ENCODE measurements around the gene ADAMTS17. TPM values are rescaled to one million over a fixed set of nuclear protein-coding genes. Genes with fewer than 3 reads are reported as not detected.
A peak's percentile ranks its signal among the peaks of the same experiment; 100 is the strongest.

The ADAMTS17 gene
- total RNA-seq, 1 experiment from 2014 or later = 7.7 TPM

DNA sequence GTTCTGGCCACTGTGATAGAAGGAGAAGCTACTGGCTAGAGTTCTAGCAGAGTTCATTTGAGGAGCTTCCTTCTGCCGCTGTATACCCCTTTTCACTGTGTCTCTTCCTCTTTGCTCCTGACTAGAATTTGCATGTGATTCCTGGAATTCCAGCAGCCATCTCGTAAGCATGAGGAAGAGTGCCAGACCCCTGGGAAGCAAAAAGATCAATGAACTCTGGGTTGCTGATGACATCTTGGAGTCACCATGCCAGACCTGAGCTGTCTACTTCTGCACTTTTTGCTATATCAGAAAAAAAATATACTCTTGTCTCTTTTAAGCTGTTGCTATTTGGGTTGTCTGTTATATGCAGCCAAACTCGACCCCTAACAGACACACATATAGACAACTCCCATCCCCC is 3.7 kb upstream of the ADAMTS17 start:
- Mint-ChIP-seq H3K27me3 (ENCODE audit: insufficient read depth, unreplicated experiment) (no peaks in the 10 kb centered on the region), H3K4me3 (ENCODE audit: unreplicated experiment) (no peak overlapping the region), H3K9me3 (ENCODE audit: unreplicated experiment) (no peaks in the 10 kb centered on the region), H3K27ac (ENCODE audit: low read depth, unreplicated experiment) (no peak overlapping the region), H3K36me3 (ENCODE audit: insufficient read depth, unreplicated experiment) (no peaks in the 10 kb centered on the region), H3K4me1 (ENCODE audit: insufficient read depth, unreplicated experiment) (peaks cover 8% of the 10 kb centered on the region)
- CTCF ChIA-PET = interaction anchor here (0.5 to 9.1 kb wide), 7 partner anchors 32 to 1449 kb away, joined by 3 to 213 read pairs (median 5); no protein-coding TSS in a partner anchor
- intact Hi-C loops (cut with micrococcal nuclease) = no loop called here
- no peak for DNase-seq (ENCODE audit: unreplicated experiment)
- BruUV-seq (replicated peaks) = no TSS peak
- POLR2A ChIA-PET = interaction anchor here (0.6 kb wide), 1 partner anchor 1073 kb away, joined by 3 read pairs; no protein-coding TSS in a partner anchor
- no peak for TF ChIP-seq CTCF (IDR thresholded peaks at IDR 0.05; ENCODE audit: unreplicated experiment)

DNA sequence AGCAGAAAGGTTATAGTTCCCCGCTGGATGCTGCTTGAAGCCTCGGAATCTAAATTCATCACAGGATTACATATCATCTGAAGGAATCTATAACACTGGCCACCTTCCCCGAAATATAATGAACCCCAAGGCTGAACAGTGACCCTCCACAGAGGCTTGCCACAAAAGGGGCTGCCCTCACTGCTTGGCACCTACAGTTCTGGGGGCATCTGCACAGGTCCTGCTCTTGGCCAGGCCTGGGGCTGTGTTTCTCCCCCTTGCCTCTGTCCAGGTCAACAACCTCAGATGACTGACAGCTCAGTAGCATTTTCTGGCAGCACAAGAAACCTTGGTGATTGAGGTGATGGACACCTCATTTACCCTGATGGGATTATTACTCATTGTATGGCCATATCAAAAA is 1.5 kb upstream of the ADAMTS17 start:
- Mint-ChIP-seq H3K4me3 (ENCODE audit: unreplicated experiment) (no peak overlapping the region), H3K27me3 (ENCODE audit: insufficient read depth, unreplicated experiment) (no peaks in the 10 kb centered on the region), H3K36me3 (ENCODE audit: insufficient read depth, unreplicated experiment) (no peaks in the 10 kb centered on the region), H3K27ac (ENCODE audit: low read depth, unreplicated experiment) (no peak overlapping the region), H3K4me1 (ENCODE audit: insufficient read depth, unreplicated experiment) (peaks cover 8% of the 10 kb centered on the region), H3K9me3 (ENCODE audit: unreplicated experiment) (no peaks in the 10 kb centered on the region)
- no TSS peak for BruUV-seq (replicated peaks)
- CTCF ChIA-PET = interaction anchor here (1.0 to 3.2 kb wide), 5 partner anchors 14 to 267 kb away, joined by 3 to 20 read pairs (median 6); no protein-coding TSS in a partner anchor
- no peak for TF ChIP-seq CTCF (IDR thresholded peaks at IDR 0.05; ENCODE audit: unreplicated experiment)
- POLR2A ChIA-PET = interaction anchor here (1.0 kb wide), 1 partner anchor 229 kb away, joined by 3 read pairs; no protein-coding TSS in a partner anchor
- intact Hi-C loops (cut with micrococcal nuclease) = no loop called here
- no peak for DNase-seq (ENCODE audit: unreplicated experiment)

GRCh38 chr15:100341239-100341749 is 481 bp downstream of the ADAMTS17 start:
- BruUV-seq (replicated peaks) = no TSS peak
- ChIA-PET CTCF (interaction anchor here (0.6 to 5.9 kb wide), 5 partner anchors 8 to 416 kb away, joined by 3 to 79 read pairs (median 16); no protein-coding TSS in a partner anchor), POLR2A (interaction anchor here (1.3 kb wide), 1 partner anchor 9 kb away, joined by 6 read pairs; no protein-coding TSS in a partner anchor)
- intact Hi-C loops (cut with micrococcal nuclease) = no loop called here
- H3K36me3 Mint-ChIP-seq (ENCODE audit: insufficient read depth, unreplicated experiment) = no peaks in the 10 kb centered on the region
- no peaks in the 10 kb centered on the region for H3K9me3 Mint-ChIP-seq (ENCODE audit: unreplicated experiment)
- peaks cover 8% of the 10 kb centered on the region for H3K4me1 Mint-ChIP-seq (ENCODE audit: insufficient read depth, unreplicated experiment)
- no peak overlapping the region for H3K27ac Mint-ChIP-seq (ENCODE audit: low read depth, unreplicated experiment)
- TF ChIP-seq CTCF (IDR thresholded peaks at IDR 0.05; ENCODE audit: unreplicated experiment) = no peak
- H3K4me3 Mint-ChIP-seq (ENCODE audit: unreplicated experiment) = peak overlapping the region; percentile 59
- no peaks in the 10 kb centered on the region for H3K27me3 Mint-ChIP-seq (ENCODE audit: insufficient read depth, unreplicated experiment)
- no peak for DNase-seq (ENCODE audit: unreplicated experiment)

DNA sequence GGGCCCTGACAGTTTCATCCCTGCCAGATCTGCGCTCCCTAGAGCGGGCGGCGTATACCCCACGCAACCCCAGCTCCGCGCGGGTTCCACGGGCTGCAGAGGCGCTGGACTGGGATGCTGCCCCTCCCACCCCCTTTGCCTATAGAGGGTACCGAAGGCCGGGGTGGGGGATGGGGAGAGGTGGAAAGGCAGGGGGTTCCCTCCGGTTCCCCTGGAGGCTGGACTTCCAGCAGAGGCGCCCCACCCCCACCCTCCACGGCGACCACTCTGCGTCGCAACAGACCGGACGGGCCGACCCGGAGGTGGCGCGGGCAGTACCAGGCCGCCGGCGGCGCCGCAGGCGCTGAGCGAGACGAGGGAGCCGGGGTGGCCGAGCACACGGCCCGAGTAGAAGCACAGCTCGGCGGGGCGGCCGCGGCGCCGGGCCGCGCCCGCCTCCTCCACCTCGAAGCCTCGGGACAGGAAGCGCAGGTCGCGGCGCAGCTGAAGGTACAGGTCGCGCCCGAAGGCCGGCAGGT is 995 bp downstream of the ADAMTS17 start:
- Mint-ChIP-seq H3K27ac (ENCODE audit: low read depth, unreplicated experiment) (no peak overlapping the region), H3K4me1 (ENCODE audit: insufficient read depth, unreplicated experiment) (peaks cover 8% of the 10 kb centered on the region), H3K27me3 (ENCODE audit: insufficient read depth, unreplicated experiment) (no peaks in the 10 kb centered on the region), H3K36me3 (ENCODE audit: insufficient read depth, unreplicated experiment) (no peaks in the 10 kb centered on the region), H3K9me3 (ENCODE audit: unreplicated experiment) (no peaks in the 10 kb centered on the region), H3K4me3 (ENCODE audit: unreplicated experiment) (no peak overlapping the region)
- no peak for DNase-seq (ENCODE audit: unreplicated experiment)
- no peak for TF ChIP-seq CTCF (IDR thresholded peaks at IDR 0.05; ENCODE audit: unreplicated experiment)
- intact Hi-C loops (cut with micrococcal nuclease) = no loop called here
- no TSS peak for BruUV-seq (replicated peaks)
- POLR2A ChIA-PET = interaction anchor here (1.3 kb wide), 1 partner anchor 10 kb away, joined by 6 read pairs; no protein-coding TSS in a partner anchor
- CTCF ChIA-PET = interaction anchor here (0.6 to 5.9 kb wide), 7 partner anchors 8 to 1068 kb away, joined by 3 to 79 read pairs (median 11); no protein-coding TSS in a partner anchor

Data from MCF 10A (cell line).